ENCODE data around the gene STXBP6.

Gene STXBP6

GRCh38 chr14:25006961-25007795, 42.8 kb downstream of the STXBP6 start:
- no peak for DNase-seq

DNA sequence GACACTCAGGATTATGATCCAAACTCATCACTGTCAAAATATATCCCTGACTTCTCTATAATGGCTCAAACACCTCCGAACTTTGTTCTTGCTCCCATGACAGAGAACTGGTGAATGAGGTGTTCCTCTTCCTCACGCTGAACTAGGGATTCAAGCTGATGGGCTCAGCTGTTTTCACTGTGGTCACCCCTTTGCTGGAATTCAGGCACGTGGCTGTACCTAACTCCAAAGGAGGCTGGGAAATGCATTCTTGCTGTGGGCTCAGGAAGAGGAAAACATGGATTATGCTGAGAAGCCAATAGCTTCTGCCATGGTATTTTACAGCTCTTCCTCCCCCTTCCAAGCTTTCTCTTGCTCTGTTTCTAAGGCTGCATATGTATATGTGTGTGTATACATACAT, 43.9 kb downstream of the STXBP6 start:
- Histone ChIP-seq H3K9me3 (no peaks in the 10 kb centered on the region), H3K27me3 (no peaks in the 10 kb centered on the region), H3K4me1 (no peaks in the 10 kb centered on the region), H3K4me3 (ENCODE audit: low read depth, low read length) (no peak overlapping the region), H3K36me3 (no peaks in the 10 kb centered on the region)
- TF ChIP-seq, protein P1, sequence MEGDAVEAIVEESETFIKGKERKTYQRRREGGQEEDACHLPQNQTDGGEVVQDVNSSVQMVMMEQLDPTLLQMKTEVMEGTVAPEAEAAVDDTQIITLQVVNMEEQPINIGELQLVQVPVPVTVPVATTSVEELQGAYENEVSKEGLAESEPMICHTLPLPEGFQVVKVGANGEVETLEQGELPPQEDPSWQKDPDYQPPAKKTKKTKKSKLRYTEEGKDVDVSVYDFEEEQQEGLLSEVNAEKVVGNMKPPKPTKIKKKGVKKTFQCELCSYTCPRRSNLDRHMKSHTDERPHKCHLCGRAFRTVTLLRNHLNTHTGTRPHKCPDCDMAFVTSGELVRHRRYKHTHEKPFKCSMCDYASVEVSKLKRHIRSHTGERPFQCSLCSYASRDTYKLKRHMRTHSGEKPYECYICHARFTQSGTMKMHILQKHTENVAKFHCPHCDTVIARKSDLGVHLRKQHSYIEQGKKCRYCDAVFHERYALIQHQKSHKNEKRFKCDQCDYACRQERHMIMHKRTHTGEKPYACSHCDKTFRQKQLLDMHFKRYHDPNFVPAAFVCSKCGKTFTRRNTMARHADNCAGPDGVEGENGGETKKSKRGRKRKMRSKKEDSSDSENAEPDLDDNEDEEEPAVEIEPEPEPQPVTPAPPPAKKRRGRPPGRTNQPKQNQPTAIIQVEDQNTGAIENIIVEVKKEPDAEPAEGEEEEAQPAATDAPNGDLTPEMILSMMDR (IDR thresholded peaks at IDR 0.05; ENCODE audit: low read depth, low read length) = no peak
- DNase-seq = no peak

More at GRCh38 chr14:25006961-25007795, 42.8 kb downstream of the STXBP6 start:
- TF ChIP-seq, protein P1 (IDR thresholded peaks at IDR 0.05; ENCODE audit: low read depth, low read length) = no peak
- H3K36me3 ChIP-seq = no peaks in the 10 kb centered on the region
- H3K4me1 ChIP-seq = no peaks in the 10 kb centered on the region
- H3K9me3 ChIP-seq = no peaks in the 10 kb centered on the region
- no peak overlapping the region for H3K4me3 ChIP-seq (ENCODE audit: low read depth, low read length)
- no peaks in the 10 kb centered on the region for H3K27me3 ChIP-seq

- TF ChIP-seq, protein P1 (IDR thresholded peaks at IDR 0.05; ENCODE audit: low read depth, low read length) = no peak
- Histone ChIP-seq H3K36me3 (no peaks in the 10 kb centered on the region), H3K4me1 (no peaks in the 10 kb centered on the region)
Measured at GRCh38 chr14:25004389-25004809, 45.5 kb downstream of the STXBP6 start.

GRCh38 chr14:25003537-25003936, 46.4 kb downstream of the STXBP6 start:
- no peaks in the 10 kb centered on the region for H3K9me3 ChIP-seq
- H3K27me3 ChIP-seq = no peaks in the 10 kb centered on the region
- TF ChIP-seq, protein P1 (IDR thresholded peaks at IDR 0.05; ENCODE audit: low read depth, low read length) = no peak
- H3K36me3 ChIP-seq = no peaks in the 10 kb centered on the region
- DNase-seq = no peak
- H3K4me1 ChIP-seq = no peaks in the 10 kb centered on the region
- H3K4me3 ChIP-seq (ENCODE audit: low read depth, low read length) = no peak overlapping the region

More at GRCh38 chr14:25004389-25004809, 45.5 kb downstream of the STXBP6 start:
- Histone ChIP-seq H3K27me3 (no peaks in the 10 kb centered on the region), H3K9me3 (no peaks in the 10 kb centered on the region), H3K4me3 (ENCODE audit: low read depth, low read length) (no peak overlapping the region)
- no peak for DNase-seq

DNA sequence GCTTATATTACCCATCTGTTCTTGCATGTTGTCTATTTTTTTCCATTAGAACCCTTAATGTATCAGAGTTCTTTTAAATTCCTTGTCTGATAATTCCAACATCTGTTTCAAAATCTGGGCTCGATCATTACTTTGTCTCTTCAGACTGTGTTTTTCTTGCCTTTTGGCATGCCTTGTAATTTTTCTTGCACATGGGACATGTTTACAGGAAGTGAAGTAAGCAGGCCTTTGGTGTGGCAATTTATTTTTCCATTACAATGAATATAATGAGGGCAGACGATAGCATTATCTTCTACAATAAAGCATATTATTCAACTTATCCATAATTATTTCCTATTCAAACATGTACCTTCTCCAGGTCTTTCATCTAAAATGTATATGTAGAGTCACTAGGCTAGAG, 48.3 kb downstream of the STXBP6 start:
- Histone ChIP-seq H3K36me3 (no peaks in the 10 kb centered on the region), H3K4me3 (ENCODE audit: low read depth, low read length) (no peak overlapping the region), H3K27me3 (no peaks in the 10 kb centered on the region), H3K4me1 (no peaks in the 10 kb centered on the region), H3K9me3 (no peaks in the 10 kb centered on the region)
- TF ChIP-seq, protein P1 (IDR thresholded peaks at IDR 0.05; ENCODE audit: low read depth, low read length) = no peak
- DNase-seq = no peak

GRCh38 chr14:25001156-25001555, 48.8 kb downstream of the STXBP6 start:
- Histone ChIP-seq H3K27me3 (no peaks in the 10 kb centered on the region), H3K36me3 (no peaks in the 10 kb centered on the region), H3K4me1 (no peaks in the 10 kb centered on the region), H3K9me3 (no peaks in the 10 kb centered on the region), H3K4me3 (ENCODE audit: low read depth, low read length) (no peak overlapping the region)
- TF ChIP-seq, protein P1 (IDR thresholded peaks at IDR 0.05; ENCODE audit: low read depth, low read length) = no peak
- no peak for DNase-seq

Data from BE2C (cell line).